ENCODE data around the gene RAB27A. TPM values are rescaled to one million over a fixed set of nuclear protein-coding genes. Genes with fewer than 3 reads are reported as not detected.
A peak's percentile ranks its signal among the peaks of the same experiment; 100 is the strongest.

Gene RAB27A
- total RNA-seq, 1 experiment from 2014 or later: 8.0 TPM

- TSS peak; percentile 16 for BruUV-seq (replicated peaks)
- POLR2A ChIA-PET: no interaction called here
- ATAC-seq (no peak), DNase-seq (ENCODE audit: low read depth, low spot score) (no peak)
- no peaks in the 10 kb centered on the region for H3K27me3 ChIP-seq (ENCODE audit: control insufficient read depth, insufficient read depth, low read length)
- in situ Hi-C loops (cut with HindIII; ENCODE audit: low pct_unique_long_range_greater_than_20kb, low sequenced_read_pairs) (no loop called here), intact Hi-C loops (cut with micrococcal nuclease; ENCODE audit: unreplicated experiment) (loop anchor here (10.0 kb wide), 1 partner anchor 82 kb away; the partner anchor contains the start of genes CCPG1 and PIERCE2)
- TF ChIP-seq CTCF (IDR thresholded peaks at IDR 0.05) (no peak), POLR2AphosphoS5 (IDR thresholded peaks at IDR 0.05; ENCODE audit: low read depth, low read length) (no peak)
- peaks cover 11% of the 10 kb centered on the region; the same call in 1 of the 2 replicates for H3K4me1 ChIP-seq (ENCODE audit: control insufficient read depth, insufficient read depth, low read length)
- CTCF ChIA-PET: no interaction called here
- no peak overlapping the region for H3K27ac ChIP-seq (ENCODE audit: low read length)
- H3K4me3 ChIP-seq (ENCODE audit: low read depth in 2 of 2, low read length in 2 of 2): no peak overlapping the region
- H3K36me3 ChIP-seq (ENCODE audit: control insufficient read depth, insufficient read depth, low read length): peaks cover 2% of the 10 kb centered on the region; the same call in 1 of the 2 replicates
- H3K9me3 ChIP-seq (ENCODE audit: control insufficient read depth, insufficient read depth, low read depth, low read length): no peaks in the 10 kb centered on the region
These were observed 32.9 kb upstream of the RAB27A start for GRCh38 chr15:55322467-55322866.

GRCh38 chr15:55320963-55321362 lies 31.4 kb upstream of the RAB27A start:
- Histone ChIP-seq H3K9me3 (ENCODE audit: control insufficient read depth, insufficient read depth, low read depth, low read length) (no peaks in the 10 kb centered on the region), H3K27ac (ENCODE audit: low read length) (no peak overlapping the region), H3K27me3 (ENCODE audit: control insufficient read depth, insufficient read depth, low read length) (no peaks in the 10 kb centered on the region), H3K36me3 (ENCODE audit: control insufficient read depth, insufficient read depth, low read length) (peaks cover 2% of the 10 kb centered on the region; the same call in 1 of the 2 replicates), H3K4me3 (ENCODE audit: low read depth in 2 of 2, low read length in 2 of 2) (no peak overlapping the region), H3K4me1 (ENCODE audit: control insufficient read depth, insufficient read depth, low read length) (peaks cover 14% of the 10 kb centered on the region; the same call in 1 of the 2 replicates)
- DNase-seq (ENCODE audit: low read depth, low spot score): no peak
- CTCF ChIA-PET: no interaction called here
- no TSS peak for BruUV-seq (replicated peaks)
- no peak for ATAC-seq
- POLR2A ChIA-PET: no interaction called here
- intact Hi-C loops (cut with micrococcal nuclease; ENCODE audit: unreplicated experiment) (loop anchor here (10.0 kb wide), 1 partner anchor 84 kb away; the partner anchor contains the start of genes CCPG1 and PIERCE2), in situ Hi-C loops (cut with HindIII; ENCODE audit: low pct_unique_long_range_greater_than_20kb, low sequenced_read_pairs) (no loop called here)
- TF ChIP-seq TCF7L2 (IDR thresholded peaks at IDR 0.05; ENCODE audit: low read depth, low read length) (no peak), CTCF (IDR thresholded peaks at IDR 0.05) (no peak), REST (IDR thresholded peaks at IDR 0.05; ENCODE audit: insufficient read depth in 1 of 2, low read depth in 2 of 2, low read length in 1 of 2) (no peak), POLR2AphosphoS5 (IDR thresholded peaks at IDR 0.05; ENCODE audit: low read depth, low read length) (no peak), SIN3A (IDR thresholded peaks at IDR 0.05; ENCODE audit: borderline replicate concordance, insufficient read depth, low read depth, low read length) (no peak)
